ENCODE data around the gene PEAK3. TPM values are rescaled to one million over a fixed set of nuclear protein-coding genes. Genes with fewer than 3 reads are reported as not detected.

PEAK3 gene
- total RNA-seq, 1 donor from 2014 or later = 0.51 TPM

DNA sequence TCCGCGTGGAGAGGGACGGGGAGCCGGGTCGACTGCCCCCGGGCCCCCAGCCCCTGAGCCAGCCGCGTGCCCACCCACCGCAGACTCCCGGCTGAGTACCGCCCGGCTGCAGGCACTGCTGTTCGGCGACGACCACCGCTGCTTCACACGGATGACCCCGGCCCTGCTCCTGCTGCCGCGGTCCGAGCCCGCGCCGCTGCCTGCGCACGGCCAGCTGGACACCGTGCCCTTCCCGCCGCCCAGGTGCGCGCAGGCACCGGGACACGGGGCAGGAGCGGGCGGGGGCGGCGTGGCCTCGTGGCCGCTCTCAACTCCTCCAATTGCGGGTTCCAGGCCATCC lies 31.2 kb downstream of the PEAK3 start:
- no peak for DNase-seq (ENCODE audit: extremely low spot score, unreplicated experiment)
- TF ChIP-seq, protein P1, sequence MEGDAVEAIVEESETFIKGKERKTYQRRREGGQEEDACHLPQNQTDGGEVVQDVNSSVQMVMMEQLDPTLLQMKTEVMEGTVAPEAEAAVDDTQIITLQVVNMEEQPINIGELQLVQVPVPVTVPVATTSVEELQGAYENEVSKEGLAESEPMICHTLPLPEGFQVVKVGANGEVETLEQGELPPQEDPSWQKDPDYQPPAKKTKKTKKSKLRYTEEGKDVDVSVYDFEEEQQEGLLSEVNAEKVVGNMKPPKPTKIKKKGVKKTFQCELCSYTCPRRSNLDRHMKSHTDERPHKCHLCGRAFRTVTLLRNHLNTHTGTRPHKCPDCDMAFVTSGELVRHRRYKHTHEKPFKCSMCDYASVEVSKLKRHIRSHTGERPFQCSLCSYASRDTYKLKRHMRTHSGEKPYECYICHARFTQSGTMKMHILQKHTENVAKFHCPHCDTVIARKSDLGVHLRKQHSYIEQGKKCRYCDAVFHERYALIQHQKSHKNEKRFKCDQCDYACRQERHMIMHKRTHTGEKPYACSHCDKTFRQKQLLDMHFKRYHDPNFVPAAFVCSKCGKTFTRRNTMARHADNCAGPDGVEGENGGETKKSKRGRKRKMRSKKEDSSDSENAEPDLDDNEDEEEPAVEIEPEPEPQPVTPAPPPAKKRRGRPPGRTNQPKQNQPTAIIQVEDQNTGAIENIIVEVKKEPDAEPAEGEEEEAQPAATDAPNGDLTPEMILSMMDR (IDR thresholded peaks at IDR 0.05) = no peak
- peaks cover 7% of the 10 kb centered on the region for H3K4me1 Mint-ChIP-seq (ENCODE audit: unreplicated experiment)
- no peak overlapping the region for H3K27ac Mint-ChIP-seq (ENCODE audit: unreplicated experiment)
- H3K27me3 Mint-ChIP-seq (ENCODE audit: unreplicated experiment) = no peaks in the 10 kb centered on the region
- H3K36me3 Mint-ChIP-seq (ENCODE audit: unreplicated experiment) = peaks cover 2% of the 10 kb centered on the region
- no peaks in the 10 kb centered on the region for H3K9me3 Mint-ChIP-seq (ENCODE audit: unreplicated experiment)
- no peak overlapping the region for H3K4me3 Mint-ChIP-seq (ENCODE audit: unreplicated experiment)

GRCh38 chr19:2249880-2250765 lies 31.9 kb downstream of the PEAK3 start:
- Mint-ChIP-seq H3K4me1 (ENCODE audit: unreplicated experiment) (peaks cover 7% of the 10 kb centered on the region), H3K36me3 (ENCODE audit: unreplicated experiment) (peaks cover 5% of the 10 kb centered on the region), H3K27me3 (ENCODE audit: unreplicated experiment) (no peaks in the 10 kb centered on the region), H3K4me3 (ENCODE audit: unreplicated experiment) (no peak overlapping the region), H3K27ac (ENCODE audit: unreplicated experiment) (no peak overlapping the region), H3K9me3 (ENCODE audit: unreplicated experiment) (no peaks in the 10 kb centered on the region)
- TF ChIP-seq, protein P1 (IDR thresholded peaks at IDR 0.05) = no peak
- no peak for DNase-seq (ENCODE audit: extremely low spot score, unreplicated experiment)

- DNase-seq (ENCODE audit: extremely low spot score, unreplicated experiment) = no peak
- H3K4me3 Mint-ChIP-seq (ENCODE audit: unreplicated experiment) = no peak within 1 kb of the TSS
- H3K36me3 Mint-ChIP-seq (ENCODE audit: unreplicated experiment) = peaks cover 10% of the 10 kb centered on the region
- no peaks in the 10 kb centered on the region for H3K27me3 Mint-ChIP-seq (ENCODE audit: unreplicated experiment)
- H3K27ac Mint-ChIP-seq (ENCODE audit: unreplicated experiment) = no peak within 1 kb of the TSS
- H3K4me1 Mint-ChIP-seq (ENCODE audit: unreplicated experiment) = peaks cover 7% of the 10 kb centered on the region
- TF ChIP-seq, protein P1 (IDR thresholded peaks at IDR 0.05) = no peak
- H3K9me3 Mint-ChIP-seq (ENCODE audit: unreplicated experiment) = no peaks in the 10 kb centered on the region
Observed at GRCh38 chr19:2249010-2249866, 32.7 kb downstream of the PEAK3 start, which contains the start of gene AMH. Gene AMH, plus strand, starts transcription at chr19:2249323. Its CDS starts 10 bp downstream, at chr19:2249333.

- Mint-ChIP-seq H3K27ac (ENCODE audit: unreplicated experiment) (no peak overlapping the region), H3K36me3 (ENCODE audit: unreplicated experiment) (peaks cover 10% of the 10 kb centered on the region), H3K9me3 (ENCODE audit: unreplicated experiment) (no peaks in the 10 kb centered on the region), H3K4me1 (ENCODE audit: unreplicated experiment) (peaks cover 4% of the 10 kb centered on the region), H3K4me3 (ENCODE audit: unreplicated experiment) (no peak overlapping the region), H3K27me3 (ENCODE audit: unreplicated experiment) (no peaks in the 10 kb centered on the region)
- no peak for DNase-seq (ENCODE audit: extremely low spot score, unreplicated experiment)
- TF ChIP-seq, protein P1 (IDR thresholded peaks at IDR 0.05) = no peak
Observed at GRCh38 chr19:2248136-2249009, 33.6 kb downstream of the PEAK3 start.
